ACC112 (cell line): ENCODE measurements around the gene RAB8A.

Source experiments
- H2AFZ ChIP-seq: fragments of 200-600 bp; sonication (generic); one replicate; pipeline ENCODE4 v1.6.0; 2017; ENCODE audit warnings: antibody characterized with exemption, low read length; ENCODE audit not compliant: unreplicated experiment
- H3K27ac ChIP-seq: fragments of 200-600 bp; sonication (generic); 2 replicates; pipeline ENCODE4 v1.5.1; 2014; ENCODE audit warnings: low read depth, mild to moderate bottlenecking, antibody characterized with exemption, low read length, moderate library complexity
- H3K27me3 ChIP-seq: fragments of 200-600 bp; sonication (generic); 2 replicates; pipeline ENCODE4 v1.6.1; 2014; ENCODE audit warnings: mild to moderate bottlenecking, antibody characterized with exemption, low read length, moderate library complexity, mixed read lengths; ENCODE audit not compliant: insufficient read depth
- H3K36me3 ChIP-seq: fragments of 200-600 bp; sonication (generic); 2 replicates; pipeline ENCODE4 v1.6.1; 2016; ENCODE audit warnings: mild to moderate bottlenecking, antibody characterized with exemption, low read length, moderate library complexity, mixed read lengths; ENCODE audit not compliant: insufficient read depth
- H3K4me1 ChIP-seq: fragments of 200-600 bp; sonication (generic); one replicate; pipeline ENCODE4 v1.6.1; 2016; ENCODE audit warnings: low read length, mixed read lengths; ENCODE audit not compliant: insufficient read depth, unreplicated experiment, control insufficient read depth
- H3K4me3 ChIP-seq: fragments of 200-600 bp; sonication (generic); 2 replicates; pipeline ENCODE4 v1.5.1; 2014; ENCODE audit warnings: mild to moderate bottlenecking, low read depth, low read length
- H3K79me2 ChIP-seq: fragments of 200-600 bp; sonication (generic); one replicate; pipeline ENCODE4 v1.6.0; 2016; ENCODE audit warnings: low read length; ENCODE audit not compliant: control insufficient read depth, unreplicated experiment, insufficient read depth

Gene RAB8A

GRCh38 chr19:16127080-16127479 is 15.4 kb downstream of the RAB8A start:
- H3K4me1 ChIP-seq, result no peaks in the 10 kb centered on the region
- H3K4me3 ChIP-seq, result no peak overlapping the region
- no peaks in the 10 kb centered on the region for H3K27me3 ChIP-seq
- H3K36me3 ChIP-seq, result peaks cover 8% of the 10 kb centered on the region; the same call in 1 of the 2 replicates
- no peaks in the 10 kb centered on the region for H3K79me2 ChIP-seq
- no peak overlapping the region for H3K27ac ChIP-seq
- H2AFZ ChIP-seq, result no peak overlapping the region

- peaks cover 13% of the 10 kb centered on the region; the same call in 1 of the 2 replicates for H3K36me3 ChIP-seq
- no peak overlapping the region for H2AFZ ChIP-seq
- H3K4me1 ChIP-seq, result no peaks in the 10 kb centered on the region
- H3K27me3 ChIP-seq, result no peaks in the 10 kb centered on the region
- no peak overlapping the region for H3K4me3 ChIP-seq
- H3K79me2 ChIP-seq, result no peaks in the 10 kb centered on the region
- H3K27ac ChIP-seq, result no peak overlapping the region
Measured at GRCh38 chr19:16127776-16128371, 16.2 kb downstream of the RAB8A start.

- Histone ChIP-seq H3K27me3 (no peaks in the 10 kb centered on the region), H3K27ac (no peak overlapping the region), H3K4me1 (no peaks in the 10 kb centered on the region), H3K4me3 (no peak overlapping the region), H2AFZ (no peak overlapping the region), H3K79me2 (no peaks in the 10 kb centered on the region), H3K36me3 (peaks cover 17% of the 10 kb centered on the region; the same call in 1 of the 2 replicates)
Measured at GRCh38 chr19:16131648-16132047, 20.0 kb downstream of the RAB8A start.

GRCh38 chr19:16133818-16134217 is 22.1 kb downstream of the RAB8A start:
- Histone ChIP-seq H3K27me3 (no peaks in the 10 kb centered on the region), H3K4me3 (no peak overlapping the region), H3K36me3 (peaks cover 17% of the 10 kb centered on the region; the same call in 1 of the 2 replicates), H3K4me1 (no peaks in the 10 kb centered on the region), H3K27ac (no peak overlapping the region), H3K79me2 (no peaks in the 10 kb centered on the region), H2AFZ (no peak overlapping the region)

GRCh38 chr19:16134510-16134909 is 22.8 kb downstream of the RAB8A start:
- Histone ChIP-seq H3K27me3 (no peaks in the 10 kb centered on the region), H3K36me3 (peaks cover 17% of the 10 kb centered on the region; the same call in 1 of the 2 replicates), H2AFZ (no peak overlapping the region), H3K4me1 (no peaks in the 10 kb centered on the region), H3K27ac (no peak overlapping the region), H3K79me2 (no peaks in the 10 kb centered on the region), H3K4me3 (no peak overlapping the region)

- Histone ChIP-seq H3K27ac (no peak overlapping the region), H3K27me3 (no peaks in the 10 kb centered on the region), H3K36me3 (peaks cover 10% of the 10 kb centered on the region; the same call in 1 of the 2 replicates), H3K4me3 (no peak overlapping the region), H2AFZ (no peak overlapping the region), H3K4me1 (no peaks in the 10 kb centered on the region), H3K79me2 (no peaks in the 10 kb centered on the region)
Measured at GRCh38 chr19:16135430-16136127, 23.9 kb downstream of the RAB8A start.

- Histone ChIP-seq H2AFZ (no peak overlapping the region), H3K4me1 (no peaks in the 10 kb centered on the region), H3K4me3 (no peak overlapping the region), H3K79me2 (no peaks in the 10 kb centered on the region), H3K36me3 (peaks cover 8% of the 10 kb centered on the region; the same call in 1 of the 2 replicates), H3K27ac (no peak overlapping the region), H3K27me3 (no peaks in the 10 kb centered on the region)
Measured at GRCh38 chr19:16136185-16136999, 24.7 kb downstream of the RAB8A start.

GRCh38 chr19:16139752-16140151 is 28.1 kb downstream of the RAB8A start:
- no peak overlapping the region for H3K27ac ChIP-seq
- no peaks in the 10 kb centered on the region for H3K4me1 ChIP-seq
- no peaks in the 10 kb centered on the region for H3K27me3 ChIP-seq
- no peaks in the 10 kb centered on the region for H3K36me3 ChIP-seq
- H3K79me2 ChIP-seq, result no peaks in the 10 kb centered on the region
- no peak overlapping the region for H3K4me3 ChIP-seq
- H2AFZ ChIP-seq, result no peak overlapping the region

GRCh38 chr19:16141043-16141442 is 29.4 kb downstream of the RAB8A start:
- Histone ChIP-seq H3K27me3 (no peaks in the 10 kb centered on the region), H3K4me1 (no peaks in the 10 kb centered on the region), H3K4me3 (no peak overlapping the region), H2AFZ (no peak overlapping the region), H3K27ac (no peak overlapping the region), H3K36me3 (no peaks in the 10 kb centered on the region), H3K79me2 (no peaks in the 10 kb centered on the region)

GRCh38 chr19:16142032-16142580 is 30.4 kb downstream of the RAB8A start:
- no peaks in the 10 kb centered on the region for H3K27me3 ChIP-seq
- H3K27ac ChIP-seq, result no peak overlapping the region
- no peak overlapping the region for H2AFZ ChIP-seq
- H3K79me2 ChIP-seq, result no peaks in the 10 kb centered on the region
- H3K4me1 ChIP-seq, result no peaks in the 10 kb centered on the region
- H3K4me3 ChIP-seq, result no peak overlapping the region
- H3K36me3 ChIP-seq, result no peaks in the 10 kb centered on the region
